ENCODE data around the gene PPP6R3.

DNA sequence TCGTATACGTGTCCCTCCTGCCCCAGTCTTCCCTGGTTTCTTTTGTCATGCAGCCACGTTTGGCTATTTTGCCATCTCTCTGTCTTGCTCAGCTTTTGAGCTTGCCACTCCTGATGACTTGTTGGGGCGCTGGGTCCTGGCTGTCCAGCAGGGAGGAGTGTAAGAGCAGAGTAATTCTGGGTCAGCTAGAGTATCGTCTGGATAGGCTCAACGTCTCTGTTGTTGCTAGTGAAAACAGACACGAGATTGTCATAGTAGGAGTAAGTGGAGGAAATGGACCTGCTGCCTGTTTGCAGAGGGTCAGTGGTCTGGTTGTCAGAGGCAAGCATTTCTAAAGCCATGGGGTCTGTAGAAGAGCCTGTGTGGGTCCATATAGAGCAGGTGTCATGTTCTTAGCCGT lies 83.0 kb downstream of the PPP6R3 start:
- TF ChIP-seq GATA2 (IDR thresholded peaks at IDR 0.05; ENCODE audit: low read depth, low read length) (no peak), GATA3 (IDR thresholded peaks at IDR 0.05; ENCODE audit: low read depth, low read length) (no peak)

Data from SH-SY5Y (cell line).